Measurements from ENCODE around the gene PPP1R27. TPM values are rescaled to one million over a fixed set of nuclear protein-coding genes. Genes with fewer than 3 reads are reported as not detected.

Gene PPP1R27
- total RNA-seq, 6 donors from 2014 or later = not detected

- WGBS, 2 donors = 74 to 81% methylated on average over 15 to 24 of the region's 30 CpGs
Observed at GRCh38 chr17:81868674-81869220, 33.9 kb upstream of the PPP1R27 start.

GRCh38 chr17:81867991-81868673 is 33.3 kb upstream of the PPP1R27 start:
- ATAC-seq (ENCODE audit: low FRiP score in 2 of 2) = no peak
- WGBS, 2 donors = 68 to 77% methylated on average over 7 to 28 of the region's 28 CpGs

More at GRCh38 chr17:81868674-81869220, 33.9 kb upstream of the PPP1R27 start:
- Histone ChIP-seq H3K27me3 (no peaks in the 10 kb centered on the region), H3K4me3 (peak overlapping the region in 1 of 4 donors; percentile 67), H3K4me1 (peaks cover 37 to 72% (median 45%) of the 10 kb centered on the region in 4 donors), H3K9me3 (no peaks in the 10 kb centered on the region), H3K36me3 (peaks cover 14 to 58% (median 34%) of the 10 kb centered on the region in 4 donors), H3K27ac (peak overlapping the region; percentile 92 to 99 (median 96))
- ATAC-seq (ENCODE audit: low FRiP score in 2 of 2) (no peak), DNase-seq (peak in 1 of 2 donors; percentile 76)
- TF ChIP-seq POLR2AphosphoS5 (IDR thresholded peaks at IDR 0.05) = no peak
- TF ChIP-seq POLR2A (IDR thresholded peaks at IDR 0.05) = no peak
- no peak for TF ChIP-seq CTCF (IDR thresholded peaks at IDR 0.05)
- no peak for TF ChIP-seq EP300 (IDR thresholded peaks at IDR 0.05)

GRCh38 chr17:81867170-81867990 is 32.5 kb upstream of the PPP1R27 start:
- Histone ChIP-seq H3K4me1 (peaks cover 39 to 77% (median 43%) of the 10 kb centered on the region in 4 donors), H3K36me3 (peaks cover 14 to 67% (median 34%) of the 10 kb centered on the region in 4 donors), H3K27me3 (no peaks in the 10 kb centered on the region), H3K9me3 (no peaks in the 10 kb centered on the region), H3K27ac (peak overlapping the region; percentile 41 to 99 (median 96)), H3K4me3 (no peak overlapping the region)
- DNase-seq (peak in 1 of 2 donors; percentile 86), ATAC-seq (ENCODE audit: low FRiP score in 2 of 2) (no peak)
- 50 to 57% methylated on average over 16 to 23 of the region's 23 CpGs for WGBS, 2 donors
- peak in 1 of 2 donors; percentile 37 for TF ChIP-seq POLR2AphosphoS5 (IDR thresholded peaks at IDR 0.05)
- no peak for TF ChIP-seq CTCF (IDR thresholded peaks at IDR 0.05)
- TF ChIP-seq EP300 (IDR thresholded peaks at IDR 0.05) = no peak
- peak in 1 of 4 donors; percentile 26 for TF ChIP-seq POLR2A (IDR thresholded peaks at IDR 0.05)

More at GRCh38 chr17:81867991-81868673, 33.3 kb upstream of the PPP1R27 start:
- Histone ChIP-seq H3K4me1 (peaks cover 38 to 77% (median 45%) of the 10 kb centered on the region in 4 donors), H3K9me3 (no peaks in the 10 kb centered on the region), H3K27ac (peak overlapping the region; percentile 41 to 99 (median 96)), H3K36me3 (peaks cover 14 to 63% (median 34%) of the 10 kb centered on the region in 4 donors), H3K4me3 (no peak overlapping the region), H3K27me3 (no peaks in the 10 kb centered on the region)
- TF ChIP-seq POLR2A (IDR thresholded peaks at IDR 0.05) (no peak), POLR2AphosphoS5 (IDR thresholded peaks at IDR 0.05) (no peak), CTCF (IDR thresholded peaks at IDR 0.05) (no peak), EP300 (IDR thresholded peaks at IDR 0.05) (no peak)
- DNase-seq = peak in 1 of 2 donors; percentile 82

GRCh38 chr17:81866440-81867169 is 31.8 kb upstream of the PPP1R27 start:
- Histone ChIP-seq H3K4me1 (peaks cover 42 to 77% (median 45%) of the 10 kb centered on the region in 4 donors), H3K36me3 (peaks cover 14 to 67% (median 34%) of the 10 kb centered on the region in 4 donors), H3K9me3 (no peaks in the 10 kb centered on the region), H3K4me3 (no peak overlapping the region), H3K27me3 (no peaks in the 10 kb centered on the region), H3K27ac (peak overlapping the region; percentile 28 to 99 (median 68))
- WGBS, 2 donors = 70 to 76% methylated on average over 10 to 18 of the region's 18 CpGs
- DNase-seq (peak in 1 of 2 donors; percentile 56), ATAC-seq (ENCODE audit: low FRiP score in 2 of 2) (no peak)
- peak in 1 of 4 donors; percentile 37 for TF ChIP-seq POLR2A (IDR thresholded peaks at IDR 0.05)
- no peak for TF ChIP-seq CTCF (IDR thresholded peaks at IDR 0.05)
